ENCODE results near the gene B3GLCT.

DNA sequence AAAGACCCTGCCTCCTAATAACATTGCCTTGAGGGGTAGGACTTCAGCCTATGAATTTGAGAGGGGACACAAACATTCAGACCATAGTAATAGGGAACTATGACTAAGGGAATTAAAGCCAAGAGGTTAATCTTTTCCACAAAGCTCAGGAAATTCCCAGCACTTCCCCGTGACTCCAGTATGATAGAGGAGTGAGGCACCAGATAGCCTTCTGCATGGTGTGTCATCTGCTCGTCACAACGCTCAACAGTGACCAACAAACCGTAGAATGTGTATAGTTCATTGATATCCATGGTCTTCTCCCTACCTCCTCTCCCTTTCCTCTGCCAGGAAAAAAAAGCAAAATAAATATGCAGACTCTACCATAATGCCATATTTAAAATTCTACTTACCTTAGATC lies 64.4 kb downstream of the B3GLCT start:
- TF ChIP-seq, protein P1, sequence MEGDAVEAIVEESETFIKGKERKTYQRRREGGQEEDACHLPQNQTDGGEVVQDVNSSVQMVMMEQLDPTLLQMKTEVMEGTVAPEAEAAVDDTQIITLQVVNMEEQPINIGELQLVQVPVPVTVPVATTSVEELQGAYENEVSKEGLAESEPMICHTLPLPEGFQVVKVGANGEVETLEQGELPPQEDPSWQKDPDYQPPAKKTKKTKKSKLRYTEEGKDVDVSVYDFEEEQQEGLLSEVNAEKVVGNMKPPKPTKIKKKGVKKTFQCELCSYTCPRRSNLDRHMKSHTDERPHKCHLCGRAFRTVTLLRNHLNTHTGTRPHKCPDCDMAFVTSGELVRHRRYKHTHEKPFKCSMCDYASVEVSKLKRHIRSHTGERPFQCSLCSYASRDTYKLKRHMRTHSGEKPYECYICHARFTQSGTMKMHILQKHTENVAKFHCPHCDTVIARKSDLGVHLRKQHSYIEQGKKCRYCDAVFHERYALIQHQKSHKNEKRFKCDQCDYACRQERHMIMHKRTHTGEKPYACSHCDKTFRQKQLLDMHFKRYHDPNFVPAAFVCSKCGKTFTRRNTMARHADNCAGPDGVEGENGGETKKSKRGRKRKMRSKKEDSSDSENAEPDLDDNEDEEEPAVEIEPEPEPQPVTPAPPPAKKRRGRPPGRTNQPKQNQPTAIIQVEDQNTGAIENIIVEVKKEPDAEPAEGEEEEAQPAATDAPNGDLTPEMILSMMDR (IDR thresholded peaks at IDR 0.05), result no peak
- TF ChIP-seq POLR2A (IDR thresholded peaks at IDR 0.05) (no peak), EP300 (IDR thresholded peaks at IDR 0.05) (no peak)

Measured in tibial nerve (tissue), 4 donors.